Right ventricle myocardium superior (tissue), 1 donor: ENCODE measurements around the gene BMAL2. TPM values are rescaled to one million over a fixed set of nuclear protein-coding genes. Genes with fewer than 3 reads are reported as not detected.

Experiments
- ATAC-seq: fragments of 200-7000 bp; cut with Tn5 transposase; one replicate; pipeline ENCODE4 v1.9.1; 2020; ENCODE audit warnings: mild to moderate bottlenecking; ENCODE audit not compliant: poor library complexity
- DNase-seq: peaks from one replicate; pipeline ENCODE4 v3.0.0-alpha.2; 2020
- intact Hi-C: fragments of 100-400 bp; cut with DNase I; formaldehyde crosslinking; loops from one replicate; pipeline ENCODE4 v1.11.2; 2022
- total RNA-seq: library from RNA; stranded (reverse); fragmentation: NEBNext Ultra II Directional; extraction: Animal tissue kit (Norgen Biotek cat#: 25700); gene quantifications from one replicate; pipeline ENCODE4 v1.2.1, GENCODE V29; 2021
- donor health status: DM: no; HTN: yes; CAD: no; lungs with severe emphysema.

BMAL2 gene
- total RNA-seq, 1 donor from 2014 or later: 1.1 TPM

DNA sequence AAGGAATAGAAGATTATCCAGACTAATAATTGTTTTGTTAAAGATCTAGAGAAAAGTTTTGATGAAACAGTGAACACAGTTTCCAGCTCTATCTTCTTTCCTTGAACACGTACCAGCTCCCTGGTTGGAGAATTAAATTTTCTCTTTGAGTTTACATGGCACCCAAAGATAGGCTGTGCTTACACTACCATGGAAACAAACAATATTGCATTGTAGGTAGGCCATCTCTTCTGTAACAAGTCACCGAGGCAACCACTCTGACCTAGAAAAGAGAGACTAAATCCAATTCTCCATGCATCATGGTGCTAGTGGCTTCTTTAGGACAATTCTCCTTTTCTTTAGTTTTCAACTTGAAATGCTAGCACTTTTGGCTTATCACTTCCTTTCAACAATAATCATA lies 9.9 kb downstream of the BMAL2 start:
- no peak for ATAC-seq
- intact Hi-C loops: no loop called here
- no peak for DNase-seq

- no peak for DNase-seq
- ATAC-seq: no peak
- intact Hi-C loops: no loop called here
Observed at GRCh38 chr12:27343255-27344000, 10.8 kb downstream of the BMAL2 start.

- no peak for ATAC-seq
- intact Hi-C loops: no loop called here
Observed at GRCh38 chr12:27344246-27344645, 11.6 kb downstream of the BMAL2 start.

GRCh38 chr12:27344760-27345159 lies 12.1 kb downstream of the BMAL2 start:
- intact Hi-C loops: no loop called here
- no peak for DNase-seq

More at GRCh38 chr12:27344246-27344645, 11.6 kb downstream of the BMAL2 start:
- no peak for DNase-seq

DNA sequence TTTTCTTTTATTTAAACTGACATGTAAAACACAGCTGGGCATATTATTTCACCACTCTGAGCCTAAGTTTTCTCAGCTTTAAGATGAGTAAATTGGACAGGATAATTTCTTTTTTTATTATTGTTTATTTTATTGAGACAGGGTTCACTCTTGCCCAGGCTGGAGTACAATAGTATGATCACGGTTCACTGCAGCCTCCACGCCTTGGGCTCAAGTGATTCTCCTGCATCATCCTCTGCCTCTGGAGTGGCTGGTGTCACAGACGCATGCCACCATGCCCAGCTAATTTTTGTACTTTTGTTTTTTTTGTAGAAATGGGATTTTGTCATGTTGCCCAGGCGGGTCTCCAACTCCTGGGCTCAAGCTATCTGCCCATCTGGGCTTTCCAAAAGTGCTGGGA lies 12.7 kb downstream of the BMAL2 start:
- ATAC-seq (no peak), DNase-seq (no peak)
- intact Hi-C loops: no loop called here

More at GRCh38 chr12:27344760-27345159, 12.1 kb downstream of the BMAL2 start:
- ATAC-seq: no peak

- intact Hi-C loops: no loop called here
- DNase-seq: no peak
- ATAC-seq: no peak
Observed at GRCh38 chr12:27347779-27348178, 15.1 kb downstream of the BMAL2 start.

GRCh38 chr12:27351476-27351875 lies 18.8 kb downstream of the BMAL2 start:
- ATAC-seq (no peak), DNase-seq (no peak)
- intact Hi-C loops: no loop called here

GRCh38 chr12:27355486-27355885 lies 22.9 kb downstream of the BMAL2 start:
- DNase-seq (no peak), ATAC-seq (no peak)
- intact Hi-C loops: no loop called here

DNA sequence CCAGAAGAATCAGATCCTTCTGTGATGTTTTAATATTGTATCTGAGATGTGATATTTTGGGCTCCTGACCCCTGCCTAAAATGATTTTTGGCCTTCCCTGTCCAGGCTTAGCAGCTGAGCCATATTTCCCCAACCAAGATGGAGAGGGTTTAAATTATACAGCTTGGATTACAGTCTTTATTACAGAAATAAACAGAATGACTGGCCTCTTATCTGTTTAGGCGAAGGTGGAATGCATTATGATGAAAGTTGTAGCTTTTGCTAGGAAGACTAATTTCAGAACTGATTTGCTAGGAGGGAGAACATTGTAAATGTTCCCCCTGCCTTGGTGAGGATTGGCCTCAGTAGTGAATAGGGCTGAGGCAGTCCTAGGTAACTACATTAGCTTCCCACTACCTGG lies 23.3 kb downstream of the BMAL2 start:
- no peak for DNase-seq
- ATAC-seq: no peak
- intact Hi-C loops: no loop called here

- ATAC-seq (no peak), DNase-seq (no peak)
- intact Hi-C loops: no loop called here
Observed at GRCh38 chr12:27359578-27360340, 27.1 kb downstream of the BMAL2 start.

- intact Hi-C loops: no loop called here
- no peak for DNase-seq
- ATAC-seq: no peak
Observed at GRCh38 chr12:27361372-27361771, 28.7 kb downstream of the BMAL2 start.

- intact Hi-C loops: no loop called here
- DNase-seq: no peak
- ATAC-seq: no peak
Observed at GRCh38 chr12:27366621-27367020, 34.0 kb downstream of the BMAL2 start.

DNA sequence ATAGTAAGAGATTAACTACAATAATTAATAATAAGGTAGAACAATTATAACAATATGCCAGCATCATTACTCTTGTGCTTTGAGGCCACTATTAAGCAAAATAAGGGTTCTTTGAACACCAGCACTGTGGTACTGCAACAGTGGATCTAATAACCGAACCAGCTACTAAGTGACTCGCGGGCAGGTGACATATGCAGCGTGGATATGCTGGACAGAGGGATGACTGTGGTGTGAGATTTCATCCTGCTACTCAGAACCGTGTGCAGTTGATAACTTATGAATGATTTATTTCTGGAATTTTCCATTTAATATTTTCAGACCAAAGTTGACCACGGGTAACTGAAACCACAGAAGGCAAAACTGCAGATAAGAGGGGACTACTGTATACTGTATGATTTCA lies 34.4 kb downstream of the BMAL2 start:
- intact Hi-C loops: no loop called here
- DNase-seq (no peak), ATAC-seq (no peak)

DNA sequence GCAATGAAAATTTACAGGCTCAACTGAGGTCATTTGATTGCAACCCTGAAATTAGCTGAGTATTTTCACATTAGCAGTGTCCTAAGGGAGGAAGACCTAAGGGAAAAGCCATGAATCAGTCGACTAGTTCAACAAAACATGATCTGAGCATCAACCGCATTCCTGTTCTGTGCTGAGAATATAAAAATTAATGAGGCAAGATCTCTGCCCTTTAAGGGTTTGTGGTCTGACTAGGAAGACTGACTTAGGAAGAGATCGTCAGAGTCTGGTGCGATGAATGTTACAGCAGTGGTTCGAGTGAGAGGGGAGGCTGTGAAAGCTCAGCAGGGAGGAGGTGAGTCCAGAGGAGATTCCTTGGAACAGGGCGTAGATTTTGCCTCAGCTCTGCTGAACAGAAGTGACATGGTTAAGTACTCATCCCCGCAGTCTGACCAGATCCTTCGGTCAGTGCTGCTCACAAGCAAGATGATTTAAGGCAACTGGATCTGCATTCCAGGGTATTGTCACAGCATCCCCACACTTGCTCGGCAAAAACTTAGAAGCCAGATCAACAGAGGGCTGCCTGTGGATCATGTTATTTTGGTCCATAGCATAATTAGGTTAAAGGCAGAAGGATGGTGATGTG lies 49.6 kb downstream of the BMAL2 start:
- intact Hi-C loops: no loop called here
- DNase-seq (no peak), ATAC-seq (no peak)

Other genes starting within 250 kb of the BMAL2 start
- 55.1 TPM for gene STK38L, start 88.5 kb upstream of the BMAL2 start, total RNA-seq
- not detected for gene SMCO2, start 113.9 kb downstream of the BMAL2 start, total RNA-seq
- gene PPFIBP1, start 191.4 kb downstream of the BMAL2 start, total RNA-seq: 292 TPM